ACC112 (cell line): ENCODE results near the gene ACADS.

Source experiments
- H2AFZ ChIP-seq: fragments of 200-600 bp; sonication (generic); one replicate; pipeline ENCODE4 v1.6.0; 2017; ENCODE audit warnings: antibody characterized with exemption, low read length; ENCODE audit not compliant: unreplicated experiment
- H3K27ac ChIP-seq: fragments of 200-600 bp; sonication (generic); 2 replicates; pipeline ENCODE4 v1.5.1; 2014; ENCODE audit warnings: low read depth, mild to moderate bottlenecking, antibody characterized with exemption, low read length, moderate library complexity
- H3K27me3 ChIP-seq: fragments of 200-600 bp; sonication (generic); 2 replicates; pipeline ENCODE4 v1.6.1; 2014; ENCODE audit warnings: mild to moderate bottlenecking, antibody characterized with exemption, low read length, moderate library complexity, mixed read lengths; ENCODE audit not compliant: insufficient read depth
- H3K36me3 ChIP-seq: fragments of 200-600 bp; sonication (generic); 2 replicates; pipeline ENCODE4 v1.6.1; 2016; ENCODE audit warnings: mild to moderate bottlenecking, antibody characterized with exemption, low read length, moderate library complexity, mixed read lengths; ENCODE audit not compliant: insufficient read depth
- H3K4me1 ChIP-seq: fragments of 200-600 bp; sonication (generic); one replicate; pipeline ENCODE4 v1.6.1; 2016; ENCODE audit warnings: low read length, mixed read lengths; ENCODE audit not compliant: insufficient read depth, unreplicated experiment, control insufficient read depth
- H3K4me3 ChIP-seq: fragments of 200-600 bp; sonication (generic); 2 replicates; pipeline ENCODE4 v1.5.1; 2014; ENCODE audit warnings: mild to moderate bottlenecking, low read depth, low read length
- H3K79me2 ChIP-seq: fragments of 200-600 bp; sonication (generic); one replicate; pipeline ENCODE4 v1.6.0; 2016; ENCODE audit warnings: low read length; ENCODE audit not compliant: control insufficient read depth, unreplicated experiment, insufficient read depth

ACADS gene

GRCh38 chr12:120718055-120718454 lies 7.6 kb upstream of the ACADS start:
- Histone ChIP-seq H3K27ac (no peak overlapping the region), H3K36me3 (peaks cover 26% of the 10 kb centered on the region), H2AFZ (no peak overlapping the region), H3K27me3 (no peaks in the 10 kb centered on the region), H3K4me1 (peaks cover 21% of the 10 kb centered on the region), H3K79me2 (peaks cover 6% of the 10 kb centered on the region), H3K4me3 (no peak overlapping the region)

GRCh38 chr12:120719072-120719471 lies 6.6 kb upstream of the ACADS start:
- Histone ChIP-seq H3K27ac (no peak overlapping the region), H3K36me3 (peaks cover 24% of the 10 kb centered on the region)

GRCh38 chr12:120719496-120720233 lies 6.0 kb upstream of the ACADS start:
- Histone ChIP-seq H3K79me2 (no peaks in the 10 kb centered on the region), H3K4me3 (no peak overlapping the region), H3K27me3 (no peaks in the 10 kb centered on the region), H2AFZ (no peak overlapping the region), H3K4me1 (peaks cover 16% of the 10 kb centered on the region), H3K27ac (peak overlapping the region; percentile 49; the same call in 1 of the 2 replicates), H3K36me3 (peaks cover 23% of the 10 kb centered on the region)

More at GRCh38 chr12:120719072-120719471, 6.6 kb upstream of the ACADS start:
- no peaks in the 10 kb centered on the region for H3K27me3 ChIP-seq
- peaks cover 16% of the 10 kb centered on the region for H3K4me1 ChIP-seq
- no peak overlapping the region for H2AFZ ChIP-seq
- no peak overlapping the region for H3K4me3 ChIP-seq
- H3K79me2 ChIP-seq, result no peaks in the 10 kb centered on the region

- H3K79me2 ChIP-seq, result no peaks in the 10 kb centered on the region
- H3K4me3 ChIP-seq, result no peak overlapping the region
- peak overlapping the region; percentile 49 for H3K27ac ChIP-seq
- H3K36me3 ChIP-seq, result peaks cover 23% of the 10 kb centered on the region
- H3K27me3 ChIP-seq, result no peaks in the 10 kb centered on the region
- H2AFZ ChIP-seq, result no peak overlapping the region
- H3K4me1 ChIP-seq, result peaks cover 22% of the 10 kb centered on the region
These were observed 5.2 kb upstream of the ACADS start for GRCh38 chr12:120720234-120720986.

GRCh38 chr12:120720987-120721801 lies 4.4 kb upstream of the ACADS start:
- H3K4me3 ChIP-seq, result no peak overlapping the region
- H3K27me3 ChIP-seq, result no peaks in the 10 kb centered on the region
- peaks cover 22% of the 10 kb centered on the region for H3K36me3 ChIP-seq
- no peaks in the 10 kb centered on the region for H3K79me2 ChIP-seq
- peak overlapping the region; percentile 49 for H3K27ac ChIP-seq
- H2AFZ ChIP-seq, result no peak overlapping the region
- peaks cover 22% of the 10 kb centered on the region for H3K4me1 ChIP-seq

- Histone ChIP-seq H3K36me3 (peaks cover 16% of the 10 kb centered on the region), H3K79me2 (no peaks in the 10 kb centered on the region), H3K4me3 (no peak overlapping the region), H3K27me3 (no peaks in the 10 kb centered on the region), H3K4me1 (peaks cover 26% of the 10 kb centered on the region), H3K27ac (no peak overlapping the region), H2AFZ (no peak overlapping the region)
These were observed 3.8 kb upstream of the ACADS start for GRCh38 chr12:120721866-120722265.

- no peak overlapping the region for H3K4me3 ChIP-seq
- H3K27ac ChIP-seq, result no peak overlapping the region
- no peaks in the 10 kb centered on the region for H3K79me2 ChIP-seq
- no peaks in the 10 kb centered on the region for H3K27me3 ChIP-seq
- H2AFZ ChIP-seq, result no peak overlapping the region
- H3K4me1 ChIP-seq, result peaks cover 26% of the 10 kb centered on the region
- H3K36me3 ChIP-seq, result peaks cover 15% of the 10 kb centered on the region
These were observed 2.8 kb upstream of the ACADS start for GRCh38 chr12:120722784-120723183.

GRCh38 chr12:120724720-120725119 lies 906 bp upstream of the ACADS start:
- no peaks in the 10 kb centered on the region for H3K79me2 ChIP-seq
- H3K4me1 ChIP-seq, result peaks cover 26% of the 10 kb centered on the region
- no peaks in the 10 kb centered on the region for H3K27me3 ChIP-seq
- no peak overlapping the region for H3K27ac ChIP-seq
- peaks cover 15% of the 10 kb centered on the region for H3K36me3 ChIP-seq
- H2AFZ ChIP-seq, result no peak overlapping the region
- H3K4me3 ChIP-seq, result no peak overlapping the region

- H3K36me3 ChIP-seq, result peaks cover 10% of the 10 kb centered on the region; the same call in 1 of the 2 replicates
These were observed 421 bp upstream of the ACADS start for GRCh38 chr12:120725151-120725658.

GRCh38 chr12:120726510-120726793 lies 826 bp downstream of the ACADS start:
- Histone ChIP-seq H2AFZ (no peak overlapping the region), H3K27me3 (no peaks in the 10 kb centered on the region), H3K4me3 (peak overlapping the region; percentile 79), H3K79me2 (no peaks in the 10 kb centered on the region), H3K36me3 (peaks cover 9% of the 10 kb centered on the region; the same call in 1 of the 2 replicates), H3K4me1 (peaks cover 14% of the 10 kb centered on the region), H3K27ac (no peak overlapping the region)

More at GRCh38 chr12:120725151-120725658, 421 bp upstream of the ACADS start:
- Histone ChIP-seq H3K27ac (no peak overlapping the region), H3K4me3 (peak overlapping the region; percentile 79), H2AFZ (peak overlapping the region; percentile 57), H3K79me2 (no peaks in the 10 kb centered on the region), H3K27me3 (no peaks in the 10 kb centered on the region), H3K4me1 (peaks cover 24% of the 10 kb centered on the region)
